K562 treated with DMSO at 1 percent for 24 hours (cell line): Measurements from ENCODE around the gene OR1J4. TPM values are rescaled to one million over a fixed set of nuclear protein-coding genes. Genes with fewer than 3 reads are reported as not detected.

Experiments
- total RNA-seq: library from RNA; unstranded; fragments of 300-600 nt; gene quantifications from 2 replicates; pipeline ENCODE4 v1.2.3, GENCODE V29; 2022; ENCODE audit warnings: low read depth; ENCODE audit not compliant: insufficient read depth

Gene OR1J4
- total RNA-seq = not detected in 2 replicates

GRCh38 chr9:122518841-122519240 is at the start of gene OR1J4:
OR1J4 (plus strand) TSS chr9:122519141; CDS start chr9:122519141, 0 bp downstream.

GRCh38 chr9:122477826-122478225 is 41.1 kb upstream of the OR1J4 start, which contains the start of gene OR1J1:
OR1J1 (minus strand) TSS chr9:122477926; CDS start chr9:122477926, 0 bp downstream.

GRCh38 chr9:122510502-122510901 is 8.4 kb upstream of the OR1J4 start, which contains the start of gene OR1J2:
OR1J2 (plus strand) TSS chr9:122510802; CDS start chr9:122510802, 0 bp downstream.

GRCh38 chr9:122527193-122527592 is 8.3 kb downstream of the OR1J4 start, which contains the start of gene OR1N1:
OR1N1 (minus strand) TSS chr9:122527293; CDS start chr9:122527293, 0 bp downstream.

GRCh38 chr9:122552812-122553211 is 33.9 kb downstream of the OR1J4 start, which contains the start of gene OR1N2:
OR1N2 (plus strand) TSS chr9:122553112; CDS start chr9:122553212, 100 bp downstream.

Other genes starting within 250 kb of the OR1J4 start
- gene PTGS1, start 148.1 kb upstream of the OR1J4 start, total RNA-seq = 22.7 and 26.1 TPM in 2 replicates
- gene OR1J1, start 41.2 kb upstream of the OR1J4 start, total RNA-seq = 0.88 TPM in 1 of 2 replicates, not detected in the other
- gene OR1J2, start 8.3 kb upstream of the OR1J4 start, total RNA-seq = not detected in 2 replicates
- not detected in 2 replicates for gene OR1N1, start 8.2 kb downstream of the OR1J4 start, total RNA-seq
- gene OR1N2, start 34.0 kb downstream of the OR1J4 start, total RNA-seq = not detected in 2 replicates
- not detected in 2 replicates for gene OR1L8, start 64.2 kb downstream of the OR1J4 start, total RNA-seq
- not detected in 2 replicates for gene OR1Q1, start 95.6 kb downstream of the OR1J4 start, total RNA-seq
- not detected in 2 replicates for gene OR1B1, start 138.5 kb downstream of the OR1J4 start, total RNA-seq
- not detected in 2 replicates for gene OR1L1, start 142.6 kb downstream of the OR1J4 start, total RNA-seq
- not detected in 2 replicates for gene OR1L3, start 156.0 kb downstream of the OR1J4 start, total RNA-seq
- not detected in 2 replicates for gene OR1L4, start 204.8 kb downstream of the OR1J4 start, total RNA-seq
- not detected in 2 replicates for gene OR1L6, start 223.2 kb downstream of the OR1J4 start, total RNA-seq